ENCODE measurements around the gene HECTD2. TPM values are rescaled to one million over a fixed set of nuclear protein-coding genes. Genes with fewer than 3 reads are reported as not detected.

HECTD2 gene
- total and polyA plus RNA-seq, 2 of the 8 experiments (the other 6 are each of a cell fraction or from before 2014, with no cell fraction given), result 5.7 to 11.9 TPM

- no peak overlapping the region for H3K18ac ChIP-seq (ENCODE audit: extremely low read depth, low read length)
- no peaks in the 10 kb centered on the region for H3K79me2 ChIP-seq (ENCODE audit: control insufficient read depth in 1 of 2, insufficient read depth in 2 of 2, low read length in 2 of 2)
- no peaks in the 10 kb centered on the region for H3K9me3 ChIP-seq (ENCODE audit: insufficient read depth in 2 of 2, low read depth in 1 of 2, low read length in 1 of 2)
- no peak overlapping the region for H2BK20ac ChIP-seq (ENCODE audit: low read length)
- no peaks in the 10 kb centered on the region for H3K23me2 ChIP-seq (ENCODE audit: low read depth, low read length)
- no peaks in the 10 kb centered on the region for H3K36me3 ChIP-seq (ENCODE audit: control insufficient read depth in 2 of 4, insufficient read depth in 4 of 4, low read length in 3 of 4)
- no peak overlapping the region for H3K4me2 ChIP-seq (ENCODE audit: insufficient read depth in 1 of 2, low read depth in 2 of 2, low read length in 2 of 2)
- DNase-seq (ENCODE audit: low read depth in 1 of 2, low spot score in 2 of 2) (peak in 1 of 2 experiments; percentile 1), FAIRE-seq (no peak)
- H3K27ac ChIP-seq (ENCODE audit: low read depth, low read length), result no peak overlapping the region
- H2BK5ac ChIP-seq (ENCODE audit: low read depth, low read length), result no peak overlapping the region
- H4K5ac ChIP-seq (ENCODE audit: insufficient read length, low read depth, low read length), result no peak overlapping the region
- H3K27me3 ChIP-seq (replicated peaks in 1 of 4; ENCODE audit: control insufficient read depth in 3 of 4, extremely low read depth in 1 of 4, insufficient read depth in 3 of 4, low read length in 3 of 4), result no peaks in the 10 kb centered on the region
- H4K91ac ChIP-seq (replicated peaks; ENCODE audit: insufficient read length, low read length), result no peak overlapping the region
- no peaks in the 10 kb centered on the region; a peak in 2 of 7 replicates for H3K4me1 ChIP-seq (replicated peaks in 1 of 4; ENCODE audit: control insufficient read depth in 3 of 4, insufficient read depth in 4 of 4, low read length in 3 of 4)
- no peak overlapping the region for H2AFZ ChIP-seq (ENCODE audit: low read length)
- no peak overlapping the region for H4K8ac ChIP-seq (ENCODE audit: extremely low read depth, insufficient read depth, low read length)
- no peak overlapping the region for H2AK5ac ChIP-seq (ENCODE audit: low read depth, low read length)
- H3K9ac ChIP-seq (replicated peaks in 1 of 4; ENCODE audit: extremely low read depth in 1 of 4, low read depth in 3 of 4, low read length in 3 of 4), result no peak overlapping the region
- H3K4me3 ChIP-seq (ENCODE audit: extremely low read depth in 1 of 4, insufficient read depth in 2 of 4, low read depth in 3 of 4, low read length in 4 of 4), result no peak overlapping the region
- H4K20me1 ChIP-seq (replicated peaks in 1 of 2; ENCODE audit: control insufficient read depth in 1 of 2, insufficient read depth in 2 of 2, low read length in 2 of 2), result no peaks in the 10 kb centered on the region
- H2BK12ac ChIP-seq (ENCODE audit: low read depth, low read length), result no peak overlapping the region
- H2BK120ac ChIP-seq (replicated peaks; ENCODE audit: low read depth, low read length), result no peak overlapping the region
- H3K56ac ChIP-seq (replicated peaks; ENCODE audit: insufficient read length, low read depth, low read length), result no peak overlapping the region
- H3K4ac ChIP-seq (replicated peaks; ENCODE audit: insufficient read length, low read depth, low read length), result no peak overlapping the region
- H3K79me1 ChIP-seq (ENCODE audit: low read depth, low read length), result no peaks in the 10 kb centered on the region
- WGBS, 2 experiments (ENCODE audit: extremely low coverage in 1 of 2, insufficient coverage in 1 of 2, insufficient read length in 1 of 2, insufficient replicate concordance in 2 of 2, low coverage in 1 of 2, low lambda C conversion rate in 2 of 2, missing lambda C conversion rate in 1 of 2), result 82% methylated on average over 3 of the region's 3 CpGs; no CpG with 5 or more reads in 1 of the 2 experiments
- POLR2A ChIA-PET (ENCODE audit: partially characterized antibody), result no interaction called here
- CTCF ChIA-PET (ENCODE audit: partially characterized antibody), result interaction anchor here (0.9 kb wide), 1 partner anchor 127 kb away, joined by 3 read pairs; no protein-coding TSS in a partner anchor
- no peak overlapping the region for H2BK15ac ChIP-seq (ENCODE audit: low read length)
- H3K23ac ChIP-seq (ENCODE audit: insufficient read length), result no peak overlapping the region
- H3K14ac ChIP-seq (ENCODE audit: insufficient read length), result no peak overlapping the region
- TF ChIP-seq SIN3A (conservative IDR thresholded peaks at IDR 0.05 in 1 of 2, IDR thresholded peaks at IDR 0.05 in 1 of 2; ENCODE audit: low read depth in 1 of 2, low read length in 2 of 2), result no peak
- no peak for TF ChIP-seq CEBPB (IDR thresholded peaks at IDR 0.05; ENCODE audit: low read depth, low read length)
- no peak for TF ChIP-seq CBX8 (IDR thresholded peaks at IDR 0.05; ENCODE audit: borderline replicate concordance, low read depth, low read length)
- no peak for TF ChIP-seq GTF2F1 (IDR thresholded peaks at IDR 0.05; ENCODE audit: borderline replicate concordance, low read depth, low read length)
- TF ChIP-seq EP300 (IDR thresholded peaks at IDR 0.05; ENCODE audit: borderline replicate concordance in 1 of 2, low read depth in 2 of 2, low read length in 2 of 2), result no peak
- TF ChIP-seq MAFK (IDR thresholded peaks at IDR 0.05; ENCODE audit: low read depth, low read length), result no peak
- no peak for TF ChIP-seq RAD21 (IDR thresholded peaks at IDR 0.05 in 1 of 2, conservative IDR thresholded peaks at IDR 0.05 in 1 of 2; ENCODE audit: low read depth in 2 of 2, low read length in 2 of 2)
- TF ChIP-seq ATF2 (IDR thresholded peaks at IDR 0.05; ENCODE audit: low read length), result no peak
- TF ChIP-seq RBBP5 (IDR thresholded peaks at IDR 0.05; ENCODE audit: borderline replicate concordance, low read depth, low read length), result no peak
- no peak for TF ChIP-seq JUN (IDR thresholded peaks at IDR 0.05; ENCODE audit: low read depth, low read length)
- no peak for TF ChIP-seq TAF7 (optimal IDR thresholded peaks at IDR 0.05; ENCODE audit: borderline replicate concordance, low read depth, low read length)
These were observed 139.1 kb downstream of the HECTD2 start for GRCh38 chr10:91549262-91549661.

Data from H1 (cell line).